OCI-LY7 (cell line): Measurements from ENCODE around the gene PKD1. TPM values are rescaled to one million over a fixed set of nuclear protein-coding genes. Genes with fewer than 3 reads are reported as not detected.

ENCODE experiments used
- BruUV-seq: library from RNA; stranded (reverse); fragments of 400-500 nt; replicated peaks from 2 replicates; lab custom pipeline; 2021; lab: Mats Ljungman, UMichigan
- CTCF ChIA-PET: fragments of 300-600 bp; sonication (Branson Sonifier 250); formaldehyde crosslinking; loops from one replicate; lab custom pipeline; 2022; ENCODE audit warnings: antibody characterized with exemption; ENCODE audit not compliant: unreplicated experiment; lab: Charles Lee
- POLR2A ChIA-PET: fragments of 300-600 bp; sonication (Branson Sonifier 250); formaldehyde crosslinking; loops from one replicate; lab custom pipeline; 2022; ENCODE audit warnings: antibody characterized with exemption; lab: Charles Lee
- DNase-seq: peaks from one replicate; pipeline ENCODE4 v3.0.0-alpha.2; 2015; ENCODE audit warnings: low spot score
- H2AFZ ChIP-seq: fragments of 200-600 bp; sonication (generic), shearing (Covaris generic); 2 replicates; pipeline ENCODE4 v1.6.1; 2014; ENCODE audit warnings: mild to moderate bottlenecking, antibody characterized with exemption, low read length, moderate library complexity
- H3K27ac ChIP-seq: fragments of 200-600 bp; sonication (generic); 2 replicates; pipeline ENCODE4 v1.5.1; 2014; ENCODE audit warnings: mixed run types, low read depth, mild to moderate bottlenecking, moderate library complexity, low read length, inconsistent platforms; ENCODE audit not compliant: poor library complexity, severe bottlenecking
- H3K36me3 ChIP-seq: fragments of 200-600 bp; sonication (generic); 2 replicates; pipeline ENCODE4 v1.6.1; 2014; ENCODE audit warnings: mild to moderate bottlenecking, antibody characterized with exemption, low read length, moderate library complexity, mixed read lengths; ENCODE audit not compliant: insufficient read depth
- H3K4me1 ChIP-seq: fragments of 200-600 bp; sonication (generic); 2 replicates; pipeline ENCODE4 v1.5.1; 2014; ENCODE audit warnings: mild to moderate bottlenecking, low read length; ENCODE audit not compliant: insufficient read depth, poor library complexity, severe bottlenecking
- H3K4me2 ChIP-seq: fragments of 200-600 bp; sonication (generic); 2 replicates; pipeline ENCODE4 v1.6.1; 2014; ENCODE audit warnings: mild to moderate bottlenecking, low read length
- H3K4me3 ChIP-seq: fragments of 200-600 bp; sonication (generic); 2 replicates; pipeline ENCODE4 v1.5.1; 2014; ENCODE audit warnings: mild to moderate bottlenecking, low read depth, low read length; ENCODE audit not compliant: poor library complexity, severe bottlenecking
- H3K79me2 ChIP-seq: fragments of 200-600 bp; sonication (generic); 2 replicates; pipeline ENCODE4 v1.6.1; 2016; ENCODE audit warnings: low read depth, mild to moderate bottlenecking, low read length, moderate library complexity, mixed read lengths; ENCODE audit not compliant: insufficient read depth
- H3K9me2 ChIP-seq: fragments of 200-600 bp; sonication (generic); 2 replicates; pipeline ENCODE4 v1.6.1; 2016; ENCODE audit warnings: mild to moderate bottlenecking, low read length, mixed read lengths; ENCODE audit not compliant: insufficient read depth
- H3K9me3 ChIP-seq: fragments of 200-600 bp; sonication (generic); 2 replicates; pipeline ENCODE4 v1.6.1; 2014; ENCODE audit warnings: mild to moderate bottlenecking, mixed run types, low read length, mixed read lengths
- H4K20me1 ChIP-seq: fragments of 200-600 bp; sonication (generic); 2 replicates; pipeline ENCODE4 v1.6.1; 2014; ENCODE audit warnings: mild to moderate bottlenecking, antibody characterized with exemption, low read length, moderate library complexity, mixed read lengths; ENCODE audit not compliant: insufficient read depth
- EZH2phosphoT487 ChIP-seq: fragments of 200-600 bp; sonication (generic); IDR thresholded peaks from 2 replicates; pipeline ENCODE4 v1.6.1; 2018; ENCODE audit warnings: low read depth, borderline replicate concordance, mild to moderate bottlenecking, mixed run types, antibody characterized with exemption, low read length, moderate library complexity, mixed read lengths
- intact Hi-C: fragments of 100-400 bp; cut with micrococcal nuclease; formaldehyde crosslinking; loops from one replicate; pipeline ENCODE4 v1.10.0; 2022; ENCODE audit not compliant: unreplicated experiment
- total RNA-seq, 2 experiments: library from RNA; depleted of rRNA in 1 of 2; stranded (reverse); fragments of >200 nt in 1 of 2; shearing (Covaris generic) in 1 of 2; gene quantifications; 2 replicates each; pipeline ENCODE4 v1.2.3, GENCODE V29; 2014 to 2022
- TF ChIP-seq, protein P1 (sequence below): fragments of 200-600 bp; sonication (generic); conservative IDR thresholded peaks from 2 replicates; pipeline ENCODE4 v1.5.1; 2014; ENCODE audit warnings: mild to moderate bottlenecking, antibody characterized with exemption, low read length, moderate library complexity, mixed read lengths

PKD1 gene
- total RNA-seq, 2 experiments from 2014 or later, result 87.4 to 112 TPM

GRCh38 chr16:2054543-2055245 is 81.0 kb downstream of the PKD1 start:
- intact Hi-C loops, result no loop called here
- no peak for DNase-seq
- POLR2A ChIA-PET, result no interaction called here
- Histone ChIP-seq H3K4me3 (no peak overlapping the region), H3K79me2 (no peaks in the 10 kb centered on the region), H3K4me2 (no peak overlapping the region), H3K9me2 (no peaks in the 10 kb centered on the region), H3K27ac (no peak overlapping the region), H3K9me3 (no peaks in the 10 kb centered on the region), H3K4me1 (no peaks in the 10 kb centered on the region), H3K36me3 (peaks cover 50% of the 10 kb centered on the region; the same call in 1 of the 2 replicates), H2AFZ (no peak overlapping the region), H4K20me1 (no peaks in the 10 kb centered on the region)
- no TSS peak for BruUV-seq
- CTCF ChIA-PET, result no interaction called here
- TF ChIP-seq, protein P1, sequence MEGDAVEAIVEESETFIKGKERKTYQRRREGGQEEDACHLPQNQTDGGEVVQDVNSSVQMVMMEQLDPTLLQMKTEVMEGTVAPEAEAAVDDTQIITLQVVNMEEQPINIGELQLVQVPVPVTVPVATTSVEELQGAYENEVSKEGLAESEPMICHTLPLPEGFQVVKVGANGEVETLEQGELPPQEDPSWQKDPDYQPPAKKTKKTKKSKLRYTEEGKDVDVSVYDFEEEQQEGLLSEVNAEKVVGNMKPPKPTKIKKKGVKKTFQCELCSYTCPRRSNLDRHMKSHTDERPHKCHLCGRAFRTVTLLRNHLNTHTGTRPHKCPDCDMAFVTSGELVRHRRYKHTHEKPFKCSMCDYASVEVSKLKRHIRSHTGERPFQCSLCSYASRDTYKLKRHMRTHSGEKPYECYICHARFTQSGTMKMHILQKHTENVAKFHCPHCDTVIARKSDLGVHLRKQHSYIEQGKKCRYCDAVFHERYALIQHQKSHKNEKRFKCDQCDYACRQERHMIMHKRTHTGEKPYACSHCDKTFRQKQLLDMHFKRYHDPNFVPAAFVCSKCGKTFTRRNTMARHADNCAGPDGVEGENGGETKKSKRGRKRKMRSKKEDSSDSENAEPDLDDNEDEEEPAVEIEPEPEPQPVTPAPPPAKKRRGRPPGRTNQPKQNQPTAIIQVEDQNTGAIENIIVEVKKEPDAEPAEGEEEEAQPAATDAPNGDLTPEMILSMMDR, result no peak
- no peak for TF ChIP-seq EZH2phosphoT487

DNA sequence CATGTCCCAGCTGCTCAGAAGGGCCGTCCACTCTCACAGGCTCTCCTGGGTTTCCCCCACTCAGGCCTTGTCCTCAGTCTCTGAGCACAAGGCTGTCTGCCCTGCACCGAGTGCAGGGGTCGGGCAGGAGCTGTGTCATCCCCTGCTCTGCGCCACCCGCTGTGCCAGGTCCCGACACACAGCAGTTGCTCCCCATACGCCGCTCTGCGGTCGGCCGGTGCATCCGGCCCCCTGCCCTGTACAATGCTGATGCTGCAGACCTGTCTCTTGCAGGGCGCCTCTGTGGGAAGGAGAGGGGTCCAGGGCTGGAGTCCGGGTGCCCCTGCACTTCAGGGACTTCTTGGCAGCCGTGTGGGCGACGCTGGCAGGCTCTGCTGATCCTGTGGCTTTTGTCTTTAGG is 81.8 kb downstream of the PKD1 start:
- H3K4me3 ChIP-seq, result no peak overlapping the region
- no peak for DNase-seq
- TF ChIP-seq EZH2phosphoT487, result no peak
- TF ChIP-seq, protein P1, result no peak
- H3K4me1 ChIP-seq, result peaks cover 3% of the 10 kb centered on the region
- H4K20me1 ChIP-seq, result no peaks in the 10 kb centered on the region
- no TSS peak for BruUV-seq
- intact Hi-C loops, result no loop called here
- H3K36me3 ChIP-seq, result peaks cover 49% of the 10 kb centered on the region; the same call in 1 of the 2 replicates
- no peak overlapping the region for H3K4me2 ChIP-seq
- ChIA-PET CTCF (no interaction called here), POLR2A (no interaction called here)
- no peaks in the 10 kb centered on the region for H3K9me2 ChIP-seq
- H3K27ac ChIP-seq, result no peak overlapping the region
- H3K9me3 ChIP-seq, result no peaks in the 10 kb centered on the region
- H2AFZ ChIP-seq, result no peak overlapping the region
- peaks cover 3% of the 10 kb centered on the region; the same call in 1 of the 2 replicates for H3K79me2 ChIP-seq

- Histone ChIP-seq H3K9me3 (no peaks in the 10 kb centered on the region), H2AFZ (no peak overlapping the region), H3K4me2 (no peak overlapping the region), H3K4me3 (no peak overlapping the region), H3K9me2 (no peaks in the 10 kb centered on the region), H3K79me2 (peaks cover 10% of the 10 kb centered on the region; the same call in 1 of the 2 replicates), H4K20me1 (no peaks in the 10 kb centered on the region; the same call in 1 of the 2 replicates), H3K4me1 (peaks cover 9% of the 10 kb centered on the region), H3K36me3 (peaks cover 43% of the 10 kb centered on the region; the same call in 1 of the 2 replicates), H3K27ac (no peak overlapping the region)
- intact Hi-C loops, result no loop called here
- no TSS peak for BruUV-seq
- CTCF ChIA-PET, result no interaction called here
- TF ChIP-seq, protein P1, result no peak
- TF ChIP-seq EZH2phosphoT487, result no peak
- POLR2A ChIA-PET, result no interaction called here
- DNase-seq, result no peak
Observed at GRCh38 chr16:2053211-2053610, 82.5 kb downstream of the PKD1 start.
